Measurements from ENCODE around the gene CCDC88C.
A peak's percentile ranks its signal among the peaks of the same experiment; 100 is the strongest.
"Not testable (repeated sequence)": the region's sequence is repeated elsewhere in the genome, so short reads cannot be mapped to it uniquely, and the experiment has no call there.

CCDC88C gene

GRCh38 chr14:91272341-91273272, 145.0 kb downstream of the CCDC88C start:
- no peak for TF ChIP-seq CTCF (IDR thresholded peaks at IDR 0.05)
- no peak overlapping the region for H3K27ac ChIP-seq
- no peak for DNase-seq (ENCODE audit: low spot score)
- H3K4me3 ChIP-seq: no peak overlapping the region

DNA sequence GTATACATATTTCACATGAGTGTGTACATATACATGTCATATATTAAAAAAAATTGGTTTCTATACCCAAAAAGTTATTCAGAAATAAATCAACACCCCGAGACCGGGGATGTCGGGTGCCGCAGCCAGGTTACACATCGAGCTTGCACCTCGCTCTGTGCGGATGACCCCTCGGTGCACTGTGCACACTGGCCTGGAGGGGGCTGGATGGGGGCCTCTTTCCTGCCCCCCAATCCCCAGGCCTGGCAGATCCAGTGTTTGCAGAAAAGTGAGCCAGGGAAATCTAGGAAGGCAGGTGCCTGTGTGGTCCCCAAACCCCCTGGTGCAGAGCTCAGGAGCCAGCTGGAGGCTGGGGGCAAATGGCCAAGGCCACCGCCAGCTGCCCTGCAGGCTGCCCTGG, 146.0 kb downstream of the CCDC88C start:
- no peak for DNase-seq (ENCODE audit: low spot score)

DNA sequence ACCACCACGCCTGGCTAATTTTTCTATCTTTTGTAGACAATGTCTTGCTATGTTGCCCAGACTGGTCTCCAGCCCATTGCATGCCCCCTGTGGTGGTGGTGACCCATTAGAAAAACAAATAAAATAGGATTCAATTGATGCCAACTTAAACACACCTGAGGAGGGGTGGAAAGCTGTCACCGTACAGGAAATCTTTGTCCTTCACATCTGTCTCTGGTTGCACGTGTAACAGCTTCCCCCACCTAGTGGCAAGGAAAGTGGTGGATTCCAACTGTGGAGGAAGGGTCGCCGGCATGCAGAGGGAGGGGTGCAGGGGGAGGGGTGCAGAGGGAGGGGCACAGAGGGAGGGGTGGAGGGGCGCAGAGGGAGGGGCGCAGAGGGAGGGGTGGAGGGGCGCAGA, 147.0 kb downstream of the CCDC88C start:
- H3K27ac ChIP-seq: no peak overlapping the region
- H3K4me3 ChIP-seq: no peak overlapping the region
- no peak for DNase-seq (ENCODE audit: low spot score)
- no peak for TF ChIP-seq CTCF (IDR thresholded peaks at IDR 0.05)

More for the DNA sequence above, 146.0 kb downstream of the CCDC88C start:
- no peak overlapping the region for H3K27ac ChIP-seq
- TF ChIP-seq CTCF (IDR thresholded peaks at IDR 0.05): no peak
- H3K4me3 ChIP-seq: no peak overlapping the region

GRCh38 chr14:91270188-91270587, 147.4 kb downstream of the CCDC88C start:
- DNase-seq (ENCODE audit: low spot score): no peak
- Histone ChIP-seq H3K27ac (no peak overlapping the region), H3K4me3 (no peak overlapping the region)
- TF ChIP-seq CTCF (IDR thresholded peaks at IDR 0.05): no peak

GRCh38 chr14:91269076-91269991, 148.3 kb downstream of the CCDC88C start:
- no peak for TF ChIP-seq CTCF (IDR thresholded peaks at IDR 0.05)
- H3K4me3 ChIP-seq: peak overlapping the region; percentile 51
- no peak for DNase-seq (ENCODE audit: low spot score)

GRCh38 chr14:91267965-91268437, 149.6 kb downstream of the CCDC88C start:
- H3K27ac ChIP-seq: no peak overlapping the region
- H3K4me3 ChIP-seq: no peak overlapping the region
- no peak for TF ChIP-seq CTCF (IDR thresholded peaks at IDR 0.05)
- DNase-seq (ENCODE audit: low spot score): no peak

More at GRCh38 chr14:91269076-91269991, 148.3 kb downstream of the CCDC88C start:
- no peak overlapping the region for H3K27ac ChIP-seq

GRCh38 chr14:91266276-91266675, 151.3 kb downstream of the CCDC88C start:
- H3K27ac ChIP-seq; DNase-seq (ENCODE audit: low spot score); H3K4me3 ChIP-seq: not testable (repeated sequence)
